ENCODE results near the gene PRIMA1. TPM values are rescaled to one million over a fixed set of nuclear protein-coding genes. Genes with fewer than 3 reads are reported as not detected.

PRIMA1 gene
- total and polyA plus RNA-seq, 2 donors from 2014 or later, result 1.0 to 1.7 TPM

GRCh38 chr14:93685121-93685895, 103.0 kb downstream of the PRIMA1 start:
- peak in 1 of 5 donors; percentile 9 for DNase-seq
- no peak for FAIRE-seq
- Histone ChIP-seq H3K27ac (ENCODE audit: low read depth in 2 of 2, low read length in 2 of 2) (no peak overlapping the region), H3K27me3 (ENCODE audit: control insufficient read depth, insufficient read depth, low read length) (no peaks in the 10 kb centered on the region), H3K9ac (ENCODE audit: low read length in 3 of 3) (no peak overlapping the region), H3K9me3 (ENCODE audit: control insufficient read depth in 2 of 3, insufficient read depth in 1 of 3, low read length in 3 of 3) (no peaks in the 10 kb centered on the region), H3K4me1 (ENCODE audit: control insufficient read depth in 2 of 3, insufficient read depth in 2 of 3, low read depth in 1 of 3, low read length in 3 of 3) (peaks cover 0 to 4% (median 0%) of the 10 kb centered on the region in 3 donors), H3K4me3 (ENCODE audit: low read length in 3 of 3) (no peak overlapping the region), H3K36me3 (ENCODE audit: control insufficient read depth in 2 of 3, insufficient read depth in 3 of 3, low read length in 3 of 3) (no peaks in the 10 kb centered on the region)
- TF ChIP-seq CTCF (IDR thresholded peaks at IDR 0.05; ENCODE audit: borderline replicate concordance, extremely low read depth, insufficient read depth), result no peak
- intact Hi-C loops (cut with DNase I), result no loop called here

- no peaks in the 10 kb centered on the region for H3K36me3 ChIP-seq (ENCODE audit: control insufficient read depth in 2 of 3, insufficient read depth in 3 of 3, low read length in 3 of 3)
- no peak for DNase-seq
- TF ChIP-seq CTCF (IDR thresholded peaks at IDR 0.05; ENCODE audit: borderline replicate concordance, extremely low read depth, insufficient read depth), result no peak
- FAIRE-seq, result no peak
- no peaks in the 10 kb centered on the region for H3K9me3 ChIP-seq (ENCODE audit: control insufficient read depth in 2 of 3, insufficient read depth in 1 of 3, low read length in 3 of 3)
- intact Hi-C loops (cut with DNase I), result no loop called here
- no peaks in the 10 kb centered on the region for H3K27me3 ChIP-seq (ENCODE audit: control insufficient read depth, insufficient read depth, low read length)
- H3K4me3 ChIP-seq (ENCODE audit: low read length in 3 of 3), result no peak overlapping the region
- no peak overlapping the region for H3K9ac ChIP-seq (ENCODE audit: low read length in 3 of 3)
- peaks cover 0 to 4% (median 0%) of the 10 kb centered on the region in 3 donors for H3K4me1 ChIP-seq (ENCODE audit: control insufficient read depth in 2 of 3, insufficient read depth in 2 of 3, low read depth in 1 of 3, low read length in 3 of 3)
- H3K27ac ChIP-seq (ENCODE audit: low read depth in 2 of 2, low read length in 2 of 2), result no peak overlapping the region
These were observed 105.1 kb downstream of the PRIMA1 start for GRCh38 chr14:93683226-93683625.

GRCh38 chr14:93682459-93682858, 105.8 kb downstream of the PRIMA1 start:
- no peaks in the 10 kb centered on the region for H3K9me3 ChIP-seq (ENCODE audit: control insufficient read depth in 2 of 3, insufficient read depth in 1 of 3, low read length in 3 of 3)
- H3K4me1 ChIP-seq (ENCODE audit: control insufficient read depth in 2 of 3, insufficient read depth in 2 of 3, low read depth in 1 of 3, low read length in 3 of 3), result peaks cover 0 to 4% (median 0%) of the 10 kb centered on the region in 3 donors
- no peak for TF ChIP-seq CTCF (IDR thresholded peaks at IDR 0.05; ENCODE audit: borderline replicate concordance, extremely low read depth, insufficient read depth)
- DNase-seq (no peak), FAIRE-seq (no peak)
- no peak overlapping the region for H3K4me3 ChIP-seq (ENCODE audit: low read length in 3 of 3)
- H3K9ac ChIP-seq (ENCODE audit: low read length in 3 of 3), result no peak overlapping the region
- H3K27ac ChIP-seq (ENCODE audit: low read depth in 2 of 2, low read length in 2 of 2), result no peak overlapping the region
- intact Hi-C loops (cut with DNase I), result no loop called here
- no peaks in the 10 kb centered on the region for H3K36me3 ChIP-seq (ENCODE audit: control insufficient read depth in 2 of 3, insufficient read depth in 3 of 3, low read length in 3 of 3)
- H3K27me3 ChIP-seq (ENCODE audit: control insufficient read depth, insufficient read depth, low read length), result no peaks in the 10 kb centered on the region
